ENCODE results near the gene VCAM1. TPM values are rescaled to one million over a fixed set of nuclear protein-coding genes. Genes with fewer than 3 reads are reported as not detected.

The VCAM1 gene
- total and polyA plus RNA-seq, 9 donors: 19.0 to 91.4 (median 32.1) TPM

- H3K9me3 ChIP-seq: no peaks in the 10 kb centered on the region
- H3K4me1 ChIP-seq (ENCODE audit: insufficient read depth): no peaks in the 10 kb centered on the region
- no peaks in the 10 kb centered on the region for H3K27me3 ChIP-seq
- intact Hi-C loops (cut with DNase I): no loop called here
- no peak for TF ChIP-seq POLR2A (IDR thresholded peaks at IDR 0.05)
- TF ChIP-seq, protein P1, sequence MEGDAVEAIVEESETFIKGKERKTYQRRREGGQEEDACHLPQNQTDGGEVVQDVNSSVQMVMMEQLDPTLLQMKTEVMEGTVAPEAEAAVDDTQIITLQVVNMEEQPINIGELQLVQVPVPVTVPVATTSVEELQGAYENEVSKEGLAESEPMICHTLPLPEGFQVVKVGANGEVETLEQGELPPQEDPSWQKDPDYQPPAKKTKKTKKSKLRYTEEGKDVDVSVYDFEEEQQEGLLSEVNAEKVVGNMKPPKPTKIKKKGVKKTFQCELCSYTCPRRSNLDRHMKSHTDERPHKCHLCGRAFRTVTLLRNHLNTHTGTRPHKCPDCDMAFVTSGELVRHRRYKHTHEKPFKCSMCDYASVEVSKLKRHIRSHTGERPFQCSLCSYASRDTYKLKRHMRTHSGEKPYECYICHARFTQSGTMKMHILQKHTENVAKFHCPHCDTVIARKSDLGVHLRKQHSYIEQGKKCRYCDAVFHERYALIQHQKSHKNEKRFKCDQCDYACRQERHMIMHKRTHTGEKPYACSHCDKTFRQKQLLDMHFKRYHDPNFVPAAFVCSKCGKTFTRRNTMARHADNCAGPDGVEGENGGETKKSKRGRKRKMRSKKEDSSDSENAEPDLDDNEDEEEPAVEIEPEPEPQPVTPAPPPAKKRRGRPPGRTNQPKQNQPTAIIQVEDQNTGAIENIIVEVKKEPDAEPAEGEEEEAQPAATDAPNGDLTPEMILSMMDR (IDR thresholded peaks at IDR 0.05): no peak
- TF ChIP-seq EP300 (IDR thresholded peaks at IDR 0.05): no peak
- H3K4me3 ChIP-seq: no peak overlapping the region
- H3K36me3 ChIP-seq: no peaks in the 10 kb centered on the region
- WGBS, 3 donors: 80 to 85% (median 83%) methylated on average over 2 of the region's 2 CpGs
- H3K27ac ChIP-seq: no peak overlapping the region
- DNase-seq: no peak
Measured at GRCh38 chr1:100683448-100684349, 35.8 kb upstream of the VCAM1 start.

DNA sequence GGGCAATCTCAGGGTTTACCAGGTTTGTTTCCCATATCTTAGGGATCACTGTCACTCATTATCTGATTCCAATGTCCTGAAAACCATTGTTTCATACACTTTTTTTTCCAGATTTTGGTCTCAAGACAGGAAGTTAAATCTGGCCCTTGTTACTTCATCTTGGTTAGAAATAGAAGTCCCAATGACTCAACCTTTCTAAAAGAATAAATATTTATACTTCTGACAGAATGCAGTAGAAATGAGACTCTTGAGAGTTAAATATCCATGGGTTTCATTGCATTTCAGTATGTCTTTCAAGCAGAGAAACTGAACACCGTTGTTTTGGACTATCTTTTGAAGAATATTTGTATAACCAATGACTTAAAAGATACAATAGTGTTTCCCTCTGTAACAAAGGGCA is 19.8 kb upstream of the VCAM1 start:
- no peaks in the 10 kb centered on the region for H3K36me3 ChIP-seq
- WGBS, 3 donors: 23 to 46% (median 32%) methylated on average over 1 of the region's 1 CpG
- DNase-seq: no peak
- no peak for TF ChIP-seq POLR2A (IDR thresholded peaks at IDR 0.05)
- TF ChIP-seq, protein P1 (IDR thresholded peaks at IDR 0.05): no peak
- intact Hi-C loops (cut with DNase I): no loop called here
- H3K4me3 ChIP-seq: no peak overlapping the region
- no peak overlapping the region for H3K27ac ChIP-seq
- no peaks in the 10 kb centered on the region for H3K9me3 ChIP-seq
- H3K27me3 ChIP-seq: no peaks in the 10 kb centered on the region
- H3K4me1 ChIP-seq (ENCODE audit: insufficient read depth): no peaks in the 10 kb centered on the region

- Histone ChIP-seq H3K9me3 (no peaks in the 10 kb centered on the region), H3K36me3 (no peaks in the 10 kb centered on the region), H3K4me1 (ENCODE audit: insufficient read depth) (no peaks in the 10 kb centered on the region), H3K27ac (no peak overlapping the region), H3K4me3 (no peak overlapping the region), H3K27me3 (no peaks in the 10 kb centered on the region)
- WGBS, 3 donors: 83 to 90% (median 84%) methylated on average over 4 of the region's 4 CpGs
- no peak for DNase-seq
- TF ChIP-seq EP300 (IDR thresholded peaks at IDR 0.05) (no peak), POLR2A (IDR thresholded peaks at IDR 0.05) (no peak)
- TF ChIP-seq, protein P1 (IDR thresholded peaks at IDR 0.05): no peak
- intact Hi-C loops (cut with DNase I): no loop called here
Measured at GRCh38 chr1:100700586-100700985, 19.0 kb upstream of the VCAM1 start.

GRCh38 chr1:100703052-100703451 is 16.5 kb upstream of the VCAM1 start:
- intact Hi-C loops (cut with DNase I): no loop called here
- Histone ChIP-seq H3K36me3 (no peaks in the 10 kb centered on the region), H3K27me3 (no peaks in the 10 kb centered on the region), H3K27ac (no peak overlapping the region), H3K9me3 (no peaks in the 10 kb centered on the region), H3K4me3 (no peak overlapping the region), H3K4me1 (ENCODE audit: insufficient read depth) (peaks cover 6% of the 10 kb centered on the region)
- WGBS, 3 donors: 41 to 54% (median 46%) methylated on average over 2 of the region's 2 CpGs
- TF ChIP-seq, protein P1 (IDR thresholded peaks at IDR 0.05): no peak
- TF ChIP-seq EP300 (IDR thresholded peaks at IDR 0.05) (no peak), POLR2A (IDR thresholded peaks at IDR 0.05) (no peak)
- no peak for DNase-seq
